Nephron progenitor cell (in vitro differentiated cells): ENCODE results near the gene ZCCHC17.

ENCODE experiments used
- DNase-seq: peaks from one replicate; pipeline ENCODE4 v3.0.0; 2021
- H3K27ac Mint-ChIP-seq: 2 replicates; pipeline ENCODE4 v1.8.0; 2021; ENCODE audit warnings: mild to moderate bottlenecking, moderate library complexity, mixed read lengths
- H3K27me3 Mint-ChIP-seq: 2 replicates; pipeline ENCODE4 v1.8.0; 2021; ENCODE audit warnings: mild to moderate bottlenecking, low read depth, mixed read lengths; ENCODE audit not compliant: poor library complexity
- H3K36me3 Mint-ChIP-seq: 2 replicates; pipeline ENCODE4 v1.8.0; 2021; ENCODE audit warnings: low read depth, mixed read lengths
- H3K4me1 Mint-ChIP-seq: 2 replicates; pipeline ENCODE4 v1.8.0; 2021; ENCODE audit warnings: mixed read lengths
- H3K4me3 Mint-ChIP-seq: 2 replicates; pipeline ENCODE4 v1.8.0; 2021; ENCODE audit warnings: mild to moderate bottlenecking, moderate library complexity, mixed read lengths
- H3K9me3 Mint-ChIP-seq: 2 replicates; pipeline ENCODE4 v1.8.0; 2021; ENCODE audit warnings: mild to moderate bottlenecking, moderate library complexity, mixed read lengths
- CTCF ChIP-seq: fragments of 200-600 bp; sonication (generic); IDR thresholded peaks from 2 replicates; pipeline ENCODE4 v1.5.0; 2021; ENCODE audit warnings: antibody characterized with exemption

The ZCCHC17 gene

GRCh38 chr1:31346785-31347184, 50.0 kb downstream of the ZCCHC17 start:
- H3K36me3 Mint-ChIP-seq = peaks cover 38% of the 10 kb centered on the region
- no peak for TF ChIP-seq CTCF
- no peak overlapping the region for H3K27ac Mint-ChIP-seq
- no peaks in the 10 kb centered on the region for H3K27me3 Mint-ChIP-seq
- H3K9me3 Mint-ChIP-seq = no peaks in the 10 kb centered on the region
- no peak for DNase-seq
- peaks cover 14% of the 10 kb centered on the region for H3K4me1 Mint-ChIP-seq
- no peak overlapping the region for H3K4me3 Mint-ChIP-seq

- peak overlapping the region; percentile 76 for H3K27ac Mint-ChIP-seq
- no peaks in the 10 kb centered on the region for H3K9me3 Mint-ChIP-seq
- H3K36me3 Mint-ChIP-seq = peaks cover 50% of the 10 kb centered on the region
- peaks cover 14% of the 10 kb centered on the region for H3K4me1 Mint-ChIP-seq
- no peak for DNase-seq
- H3K4me3 Mint-ChIP-seq = no peak overlapping the region
- no peak for TF ChIP-seq CTCF
- H3K27me3 Mint-ChIP-seq = no peaks in the 10 kb centered on the region
Observed at GRCh38 chr1:31348449-31348848, 51.6 kb downstream of the ZCCHC17 start.

GRCh38 chr1:31354283-31354682, 57.5 kb downstream of the ZCCHC17 start:
- Mint-ChIP-seq H3K36me3 (peaks cover 74% of the 10 kb centered on the region), H3K9me3 (no peaks in the 10 kb centered on the region), H3K4me1 (no peaks in the 10 kb centered on the region), H3K27me3 (no peaks in the 10 kb centered on the region), H3K4me3 (no peak overlapping the region), H3K27ac (no peak overlapping the region)
- no peak for TF ChIP-seq CTCF
- DNase-seq = no peak

GRCh38 chr1:31356427-31356826, 59.6 kb downstream of the ZCCHC17 start:
- H3K27ac Mint-ChIP-seq = no peak overlapping the region
- no peaks in the 10 kb centered on the region for H3K9me3 Mint-ChIP-seq
- no peaks in the 10 kb centered on the region for H3K27me3 Mint-ChIP-seq
- no peak for DNase-seq
- no peak overlapping the region for H3K4me3 Mint-ChIP-seq
- H3K36me3 Mint-ChIP-seq = peaks cover 72% of the 10 kb centered on the region
- TF ChIP-seq CTCF = no peak
- H3K4me1 Mint-ChIP-seq = no peaks in the 10 kb centered on the region

- H3K36me3 Mint-ChIP-seq = peaks cover 48% of the 10 kb centered on the region
- H3K4me1 Mint-ChIP-seq = peaks cover 16% of the 10 kb centered on the region
- H3K9me3 Mint-ChIP-seq = no peaks in the 10 kb centered on the region
- H3K27ac Mint-ChIP-seq = no peak overlapping the region
- DNase-seq = no peak
- no peaks in the 10 kb centered on the region for H3K27me3 Mint-ChIP-seq
- H3K4me3 Mint-ChIP-seq = no peak overlapping the region
- TF ChIP-seq CTCF = no peak
Observed at GRCh38 chr1:31361607-31362006, 64.8 kb downstream of the ZCCHC17 start.

GRCh38 chr1:31362032-31362431, 65.2 kb downstream of the ZCCHC17 start:
- Mint-ChIP-seq H3K9me3 (no peaks in the 10 kb centered on the region), H3K36me3 (peaks cover 48% of the 10 kb centered on the region), H3K4me3 (no peak overlapping the region), H3K27me3 (no peaks in the 10 kb centered on the region), H3K27ac (no peak overlapping the region), H3K4me1 (peaks cover 16% of the 10 kb centered on the region)
- no peak for DNase-seq
- no peak for TF ChIP-seq CTCF
